ENCODE results near the gene TRPM2.

GRCh38 chr21:44445145-44445812, 91.9 kb downstream of the TRPM2 start:
- TF ChIP-seq, protein P1, sequence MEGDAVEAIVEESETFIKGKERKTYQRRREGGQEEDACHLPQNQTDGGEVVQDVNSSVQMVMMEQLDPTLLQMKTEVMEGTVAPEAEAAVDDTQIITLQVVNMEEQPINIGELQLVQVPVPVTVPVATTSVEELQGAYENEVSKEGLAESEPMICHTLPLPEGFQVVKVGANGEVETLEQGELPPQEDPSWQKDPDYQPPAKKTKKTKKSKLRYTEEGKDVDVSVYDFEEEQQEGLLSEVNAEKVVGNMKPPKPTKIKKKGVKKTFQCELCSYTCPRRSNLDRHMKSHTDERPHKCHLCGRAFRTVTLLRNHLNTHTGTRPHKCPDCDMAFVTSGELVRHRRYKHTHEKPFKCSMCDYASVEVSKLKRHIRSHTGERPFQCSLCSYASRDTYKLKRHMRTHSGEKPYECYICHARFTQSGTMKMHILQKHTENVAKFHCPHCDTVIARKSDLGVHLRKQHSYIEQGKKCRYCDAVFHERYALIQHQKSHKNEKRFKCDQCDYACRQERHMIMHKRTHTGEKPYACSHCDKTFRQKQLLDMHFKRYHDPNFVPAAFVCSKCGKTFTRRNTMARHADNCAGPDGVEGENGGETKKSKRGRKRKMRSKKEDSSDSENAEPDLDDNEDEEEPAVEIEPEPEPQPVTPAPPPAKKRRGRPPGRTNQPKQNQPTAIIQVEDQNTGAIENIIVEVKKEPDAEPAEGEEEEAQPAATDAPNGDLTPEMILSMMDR (conservative IDR thresholded peaks at IDR 0.05): no peak
- no peak for TF ChIP-seq ZFX (IDR thresholded peaks at IDR 0.05)

Measured in C4-2B (cell line).